Measurements from ENCODE around the gene TMEM266.
"Not testable (repeated sequence)": the region's sequence is repeated elsewhere in the genome, so short reads cannot be mapped to it uniquely, and the experiment has no call there.

The TMEM266 gene, protein sequence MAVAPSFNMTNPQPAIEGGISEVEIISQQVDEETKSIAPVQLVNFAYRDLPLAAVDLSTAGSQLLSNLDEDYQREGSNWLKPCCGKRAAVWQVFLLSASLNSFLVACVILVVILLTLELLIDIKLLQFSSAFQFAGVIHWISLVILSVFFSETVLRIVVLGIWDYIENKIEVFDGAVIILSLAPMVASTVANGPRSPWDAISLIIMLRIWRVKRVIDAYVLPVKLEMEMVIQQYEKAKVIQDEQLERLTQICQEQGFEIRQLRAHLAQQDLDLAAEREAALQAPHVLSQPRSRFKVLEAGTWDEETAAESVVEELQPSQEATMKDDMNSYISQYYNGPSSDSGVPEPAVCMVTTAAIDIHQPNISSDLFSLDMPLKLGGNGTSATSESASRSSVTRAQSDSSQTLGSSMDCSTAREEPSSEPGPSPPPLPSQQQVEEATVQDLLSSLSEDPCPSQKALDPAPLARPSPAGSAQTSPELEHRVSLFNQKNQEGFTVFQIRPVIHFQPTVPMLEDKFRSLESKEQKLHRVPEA

GRCh38 chr15:76059320-76060117 lies at the start of gene TMEM266:
Gene TMEM266 (plus strand): TSS chr15:76059985. CDS start chr15:76134264, 74,279 bp downstream.
- DNase-seq = no peak

DNA sequence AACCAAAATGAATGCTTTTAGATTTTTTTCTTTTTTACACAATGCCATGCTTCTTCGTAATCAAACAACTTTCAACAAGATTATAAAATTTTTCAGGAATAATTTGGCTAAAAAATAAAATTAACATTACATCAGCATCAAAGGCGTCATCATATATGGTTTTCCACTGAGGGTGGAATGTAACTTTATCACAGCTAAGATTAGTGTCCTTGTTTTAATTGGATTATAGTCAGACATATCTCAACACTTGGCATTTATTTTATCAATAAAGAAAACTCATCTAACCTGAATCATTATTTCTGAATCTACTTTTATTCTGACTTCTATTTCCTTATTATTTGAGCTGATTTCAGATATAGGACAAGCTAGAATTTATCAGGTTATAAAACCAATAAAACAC lies 49.2 kb upstream of the TMEM266 start:
- no peak for DNase-seq

DNA sequence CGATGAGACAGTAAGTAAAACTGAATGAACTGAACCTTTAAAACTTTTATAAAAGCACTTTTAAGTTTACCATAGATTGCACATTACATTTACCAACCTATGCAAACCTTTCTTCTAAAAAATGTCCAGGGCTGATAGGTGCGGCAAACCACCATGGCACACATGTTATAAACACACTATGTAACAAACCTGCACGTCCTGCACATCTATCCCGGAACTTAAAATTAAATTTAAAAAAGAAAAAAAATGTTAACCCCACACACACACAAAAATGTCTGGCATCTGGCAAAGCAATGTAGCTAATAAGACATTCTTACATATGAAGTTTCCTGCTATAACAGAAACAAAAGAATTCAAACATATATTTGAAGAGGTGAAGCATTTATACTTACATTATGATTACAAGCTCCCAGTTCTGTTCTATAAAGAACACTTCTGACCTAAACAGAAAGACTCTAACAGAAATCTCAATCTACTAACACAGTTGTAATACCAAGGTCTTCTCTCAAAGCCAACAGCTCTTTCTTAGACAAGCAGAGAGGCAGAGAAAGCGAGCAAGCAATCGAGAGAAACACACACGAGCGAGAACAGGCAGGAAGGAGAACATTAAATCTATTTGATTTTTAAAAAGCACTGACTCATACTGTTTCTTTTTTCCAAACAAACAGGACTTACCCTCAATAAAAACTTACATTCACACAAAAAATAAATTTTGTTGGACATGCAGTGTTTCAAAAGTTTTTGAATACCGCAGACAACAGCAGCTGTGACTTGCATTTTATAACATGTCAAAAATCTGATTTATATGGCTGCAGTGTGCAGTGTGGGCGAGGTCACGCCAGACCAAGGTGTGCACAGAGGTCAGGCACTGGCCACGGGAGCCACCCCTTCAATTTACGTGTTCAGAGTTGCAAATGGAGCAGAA lies 47.9 kb upstream of the TMEM266 start, which contains the start of gene NRG4:
Gene NRG4, minus strand, starts transcription at position 798 of the 925 bp plus-strand sequence. CDS start 1,194 bp downstream, outside the sequence.
- DNase-seq = no peak

- not testable (repeated sequence) for DNase-seq
These were observed 46.3 kb upstream of the TMEM266 start for GRCh38 chr15:76013470-76013869.

DNA sequence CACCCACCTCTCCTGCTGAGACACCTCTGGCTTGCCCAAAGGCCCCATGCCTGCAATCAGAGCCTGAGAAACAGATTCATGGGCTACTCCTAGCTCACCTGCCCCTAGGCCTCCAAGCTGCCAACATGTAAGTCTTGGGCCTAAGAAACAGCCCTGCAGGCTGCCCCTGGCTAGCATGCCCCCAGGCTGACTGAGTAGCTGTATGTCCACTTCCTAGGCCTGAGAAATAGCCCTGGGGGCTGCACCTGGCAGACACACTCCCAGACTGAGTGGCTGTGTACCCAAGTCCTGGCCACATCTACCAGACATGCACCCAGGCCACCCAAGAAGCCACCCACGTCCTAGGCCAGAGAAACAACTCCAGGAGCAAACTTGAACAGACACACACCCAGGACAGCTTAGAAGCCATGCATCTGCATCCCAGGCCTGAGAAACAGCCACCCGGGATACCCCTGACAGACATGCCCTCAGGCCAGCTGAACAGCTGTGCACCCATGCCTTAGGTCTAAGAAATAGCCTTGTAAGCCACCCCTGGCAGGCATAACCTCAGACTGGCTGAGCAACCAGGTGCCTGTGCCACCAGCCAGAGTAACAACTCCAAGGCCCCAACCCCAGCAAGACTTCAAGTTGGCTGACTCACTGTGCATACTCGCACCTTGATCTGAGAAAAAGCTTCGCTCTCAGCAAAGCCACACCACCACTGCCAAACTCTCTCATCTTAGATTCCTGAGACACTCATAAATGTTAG lies 35.6 kb upstream of the TMEM266 start:
- DNase-seq = no peak

DNA sequence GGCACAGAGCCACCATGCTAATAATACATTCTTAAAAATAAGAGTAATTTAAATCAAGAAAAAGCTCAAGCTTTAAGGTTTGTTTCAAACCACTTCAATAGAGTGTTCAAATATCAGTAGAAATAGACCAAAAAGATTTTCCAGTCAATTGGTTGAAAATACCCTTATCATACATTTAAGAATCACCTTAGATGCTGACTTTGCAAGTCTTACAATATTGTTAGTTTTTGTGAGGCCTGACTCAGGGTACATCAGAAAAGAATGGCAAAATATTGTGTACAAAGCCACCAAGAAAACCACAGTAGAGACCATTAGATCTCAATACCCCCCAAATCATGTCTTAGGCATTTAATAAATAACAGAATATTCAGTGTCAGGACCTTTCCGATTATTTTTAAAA lies 27.7 kb upstream of the TMEM266 start:
- no peak for DNase-seq

- no peak for DNase-seq
These were observed 26.3 kb upstream of the TMEM266 start for GRCh38 chr15:76033438-76033837.

- DNase-seq = no peak
These were observed 25.7 kb upstream of the TMEM266 start for GRCh38 chr15:76034111-76034510.

DNA sequence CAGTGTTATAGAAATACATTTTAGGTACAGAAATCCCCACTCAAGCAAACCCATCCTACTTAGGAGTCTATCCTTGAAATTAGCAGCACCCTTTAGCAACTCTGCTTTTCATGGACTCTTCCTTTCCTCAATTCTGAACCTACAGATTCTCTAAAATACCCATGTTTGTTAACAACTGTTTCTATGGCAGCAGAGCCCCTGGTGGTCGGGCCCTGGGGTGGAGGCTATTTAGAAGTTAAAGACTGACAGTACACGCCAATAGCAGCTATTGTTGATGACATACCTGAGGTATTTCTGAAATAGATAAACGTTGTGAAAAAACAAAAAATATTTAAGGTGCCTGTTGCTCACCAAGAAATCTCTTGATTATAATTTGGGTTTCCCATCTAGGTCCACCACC lies 24.2 kb upstream of the TMEM266 start:
- DNase-seq = no peak

- no peak for DNase-seq
These were observed 21.3 kb upstream of the TMEM266 start for GRCh38 chr15:76038512-76038911.

GRCh38 chr15:76054201-76054600 lies 5.6 kb upstream of the TMEM266 start:
- not testable (repeated sequence) for DNase-seq

- DNase-seq = no peak
These were observed 2.9 kb upstream of the TMEM266 start for GRCh38 chr15:76056931-76057330.

GRCh38 chr15:76057332-76058000 lies 2.3 kb upstream of the TMEM266 start:
- no peak for DNase-seq

- DNase-seq = no peak
These were observed 968 bp upstream of the TMEM266 start for GRCh38 chr15:76058714-76059319.

- DNase-seq = no peak
These were observed 569 bp downstream of the TMEM266 start for GRCh38 chr15:76060118-76060989.

GRCh38 chr15:76061700-76062099 lies 1.9 kb downstream of the TMEM266 start:
- DNase-seq = no peak

- no peak for DNase-seq
These were observed 2.5 kb downstream of the TMEM266 start for GRCh38 chr15:76062286-76062685.

DNA sequence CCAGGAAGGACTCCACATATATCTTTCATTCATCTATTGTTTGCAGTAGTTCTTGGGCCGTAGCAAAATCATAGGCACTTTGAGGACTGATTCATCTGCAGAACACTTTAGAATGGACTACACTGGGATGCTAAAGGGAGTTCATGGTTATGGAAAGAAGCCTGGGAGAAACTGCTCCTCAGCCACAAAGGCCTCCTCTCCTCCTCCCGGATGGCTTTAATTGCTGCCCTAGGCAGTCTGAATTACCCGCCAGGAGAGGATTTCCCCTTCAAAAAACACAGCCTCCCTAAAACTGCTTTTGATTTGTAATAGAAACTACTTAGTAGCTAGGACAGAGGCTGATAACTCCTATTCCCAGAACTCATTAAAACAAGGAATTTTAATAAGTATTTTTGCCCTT lies 4.6 kb downstream of the TMEM266 start:
- DNase-seq = no peak

- no peak for DNase-seq
These were observed 5.5 kb downstream of the TMEM266 start for GRCh38 chr15:76065245-76065644.

DNA sequence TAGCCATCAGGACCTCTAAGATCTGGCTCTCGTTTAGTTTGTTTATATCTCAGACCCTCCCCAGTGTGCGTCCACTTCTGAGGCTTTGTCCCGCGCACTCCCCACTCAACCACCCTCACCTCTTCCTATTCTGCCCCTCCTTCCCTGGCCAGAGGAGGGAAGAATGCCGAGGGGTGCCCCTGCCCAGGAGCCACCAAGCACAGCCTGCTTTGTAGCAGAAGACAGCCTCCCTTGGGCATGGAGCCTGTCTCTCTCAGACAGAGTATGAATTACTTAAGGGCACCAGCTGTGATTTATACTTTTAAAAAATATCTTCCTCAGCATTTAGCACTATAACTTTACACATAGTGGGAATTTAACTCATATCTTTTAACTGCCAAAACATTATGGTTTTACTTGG lies 6.0 kb downstream of the TMEM266 start:
- DNase-seq = no peak
